Activated CD8-positive, alpha-beta memory T cell treated with anti-CD3 and anti-CD28 coated beads for 24 hours (primary cell): ENCODE measurements around the gene PLPPR4.
"Not testable (repeated sequence)": the region's sequence is repeated elsewhere in the genome, so short reads cannot be mapped to it uniquely, and the experiment has no call there.

Experiments
- DNase-seq: peaks from one replicate; pipeline ENCODE4 v3.0.0-alpha.2; 2020

Gene PLPPR4

GRCh38 chr1:99269321-99269720 lies 5.0 kb downstream of the PLPPR4 start:
- DNase-seq, result no peak

GRCh38 chr1:99270646-99271045 lies 6.4 kb downstream of the PLPPR4 start:
- DNase-seq, result no peak

GRCh38 chr1:99271249-99271648 lies 7.0 kb downstream of the PLPPR4 start:
- DNase-seq, result no peak

- DNase-seq, result no peak
These were observed 12.8 kb downstream of the PLPPR4 start for GRCh38 chr1:99277066-99277465.

- no peak for DNase-seq
These were observed 15.2 kb downstream of the PLPPR4 start for GRCh38 chr1:99279525-99279924.

- no peak for DNase-seq
These were observed 16.8 kb downstream of the PLPPR4 start for GRCh38 chr1:99281105-99281504.

GRCh38 chr1:99282536-99282935 lies 18.2 kb downstream of the PLPPR4 start:
- DNase-seq, result no peak

- DNase-seq, result not testable (repeated sequence)
These were observed 19.2 kb downstream of the PLPPR4 start for GRCh38 chr1:99283521-99283920.

- no peak for DNase-seq
These were observed 28.6 kb downstream of the PLPPR4 start for GRCh38 chr1:99292886-99293285.

- no peak for DNase-seq
These were observed 33.6 kb downstream of the PLPPR4 start for GRCh38 chr1:99297923-99298322.

- DNase-seq, result no peak
These were observed 40.5 kb downstream of the PLPPR4 start for GRCh38 chr1:99304725-99305282.

GRCh38 chr1:99305626-99306025 lies 41.3 kb downstream of the PLPPR4 start:
- DNase-seq, result no peak

- no peak for DNase-seq
These were observed 41.8 kb downstream of the PLPPR4 start for GRCh38 chr1:99306056-99306455.

GRCh38 chr1:99306644-99307043 lies 42.4 kb downstream of the PLPPR4 start:
- DNase-seq, result no peak

GRCh38 chr1:99315305-99315704 lies 51.0 kb downstream of the PLPPR4 start:
- DNase-seq, result no peak

- DNase-seq, result no peak
These were observed 62.1 kb downstream of the PLPPR4 start for GRCh38 chr1:99326215-99326949.

GRCh38 chr1:99327357-99327756 lies 63.1 kb downstream of the PLPPR4 start:
- DNase-seq, result no peak

- no peak for DNase-seq
These were observed 63.9 kb downstream of the PLPPR4 start for GRCh38 chr1:99328171-99328570.

GRCh38 chr1:99331083-99331482 lies 66.8 kb downstream of the PLPPR4 start:
- DNase-seq, result no peak

GRCh38 chr1:99331636-99332035 lies 67.3 kb downstream of the PLPPR4 start:
- no peak for DNase-seq

- no peak for DNase-seq
These were observed 68.3 kb downstream of the PLPPR4 start for GRCh38 chr1:99332561-99332960.

- no peak for DNase-seq
These were observed 70.7 kb downstream of the PLPPR4 start for GRCh38 chr1:99334991-99335390.

- DNase-seq, result no peak
These were observed 82.9 kb downstream of the PLPPR4 start for GRCh38 chr1:99347041-99347684.

GRCh38 chr1:99348397-99349132 lies 84.3 kb downstream of the PLPPR4 start:
- DNase-seq, result no peak
